Measurements from ENCODE around the gene GNA15.
"Not testable (repeated sequence)": the region's sequence is repeated elsewhere in the genome, so short reads cannot be mapped to it uniquely, and the experiment has no call there.

GNA15 gene

DNA sequence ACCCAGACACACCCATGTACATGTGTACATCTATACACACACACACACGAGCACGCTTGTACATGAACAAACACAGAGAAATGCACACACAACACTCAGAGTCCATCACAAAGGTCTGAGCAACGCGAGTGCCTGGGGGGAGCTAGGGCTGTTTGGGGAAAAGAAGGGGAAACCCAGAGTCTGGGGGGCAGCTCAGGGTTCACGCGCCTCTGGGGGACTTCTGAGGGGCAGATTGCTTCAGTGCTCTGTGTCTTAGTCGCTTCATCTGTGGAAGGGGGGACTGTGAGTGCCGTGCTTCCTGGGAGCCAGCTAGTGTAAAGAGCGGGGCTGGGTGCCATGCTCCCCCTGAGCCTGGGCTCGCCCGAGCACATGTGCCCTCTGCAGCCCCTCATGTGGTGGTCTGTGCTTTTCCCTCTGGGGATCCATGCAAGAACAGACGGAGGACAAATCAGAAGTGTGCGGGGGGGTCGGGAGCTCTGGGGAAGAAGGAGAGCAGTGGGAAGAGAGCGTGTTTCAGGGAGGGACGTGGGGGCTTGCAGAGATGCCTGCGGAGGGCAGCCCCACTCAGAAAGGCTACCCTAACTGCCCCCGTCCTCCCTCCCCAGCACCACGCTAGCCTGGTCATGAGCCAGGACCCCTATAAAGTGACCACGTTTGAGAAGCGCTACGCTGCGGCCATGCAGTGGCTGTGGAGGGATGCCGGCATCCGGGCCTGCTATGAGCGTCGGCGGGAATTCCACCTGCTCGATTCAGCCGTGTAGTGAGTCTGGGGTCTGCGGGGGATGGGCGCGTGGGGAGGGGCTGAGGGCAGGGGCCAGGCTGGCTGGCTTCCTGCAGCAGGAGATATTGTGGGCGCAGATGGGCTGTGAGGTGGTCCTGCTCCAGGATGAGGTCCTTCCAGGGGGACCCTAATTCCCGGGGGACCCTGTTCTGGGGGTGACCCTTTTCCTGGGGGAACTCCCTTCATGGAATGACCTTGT, 14.0 kb downstream of the GNA15 start:
- DNase-seq (ENCODE audit: low read depth, low spot score) = no peak

- DNase-seq (ENCODE audit: low read depth, low spot score) = no peak
Observed at GRCh38 chr19:3150739-3151329, 15.0 kb downstream of the GNA15 start.

GRCh38 chr19:3151563-3152418, 16.0 kb downstream of the GNA15 start:
- DNase-seq (ENCODE audit: low read depth, low spot score) = no peak

GRCh38 chr19:3152419-3152780, 16.6 kb downstream of the GNA15 start:
- no peak for DNase-seq (ENCODE audit: low read depth, low spot score)

GRCh38 chr19:3153286-3154230, 17.7 kb downstream of the GNA15 start:
- no peak for DNase-seq (ENCODE audit: low read depth, low spot score)

DNA sequence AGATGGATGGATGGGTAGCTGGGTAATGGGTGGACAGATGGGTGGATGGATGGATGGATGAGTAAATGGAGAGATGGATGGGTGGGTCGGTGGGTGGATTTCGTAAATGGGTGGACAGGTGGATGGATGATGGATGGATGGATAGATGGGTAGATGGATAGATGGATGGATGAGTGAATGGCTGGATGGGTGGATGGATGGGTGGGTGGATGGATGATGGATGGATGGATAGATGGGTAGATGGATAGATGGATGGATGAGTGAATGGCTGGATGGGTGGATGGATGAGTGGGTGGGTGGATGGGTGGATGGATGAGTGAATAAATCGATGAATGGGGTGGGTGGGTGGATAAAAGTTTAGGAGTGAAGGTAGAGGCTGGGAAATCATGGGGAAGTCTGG, 18.6 kb downstream of the GNA15 start:
- DNase-seq (ENCODE audit: low read depth, low spot score) = not testable (repeated sequence)

DNA sequence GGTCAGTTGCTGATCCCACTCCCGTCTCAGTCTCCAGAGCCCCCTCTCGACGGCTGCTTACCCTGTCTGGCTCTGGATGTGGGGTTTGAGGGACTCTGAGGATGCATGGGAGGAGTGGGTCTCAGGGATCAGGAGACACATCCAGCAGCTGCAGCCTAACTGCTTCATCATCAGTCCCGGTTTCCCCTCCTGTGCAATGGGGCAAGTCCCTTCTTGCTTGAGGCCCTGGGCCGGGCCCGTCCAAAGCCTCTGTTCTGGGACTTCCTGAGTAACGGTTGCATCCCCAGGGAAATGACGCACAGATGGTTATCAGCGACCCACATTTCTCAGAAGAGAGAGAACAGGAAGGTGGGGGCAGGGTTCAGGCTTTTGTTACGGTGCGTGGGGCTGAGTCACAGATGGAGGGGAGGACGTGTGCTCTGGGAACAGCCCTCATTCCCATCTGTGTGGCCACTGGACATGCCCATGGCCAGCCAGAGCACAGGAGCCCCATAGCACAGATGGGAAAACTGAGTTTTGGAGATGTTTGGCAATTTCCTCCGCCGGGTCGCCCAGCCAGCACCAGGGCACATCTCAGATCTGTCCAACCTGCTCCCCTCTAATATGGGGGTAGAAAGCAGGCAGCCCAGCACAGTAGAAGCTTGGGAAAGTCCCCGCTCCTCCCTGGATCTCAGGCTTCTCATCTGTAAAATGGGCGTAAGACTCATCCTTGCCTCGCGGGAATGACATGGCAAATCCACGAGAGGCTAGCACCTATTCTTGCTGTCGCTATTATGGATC, 19.3 kb downstream of the GNA15 start:
- peak; percentile 55 for DNase-seq (ENCODE audit: low read depth, low spot score)

GRCh38 chr19:3157096-3157845, 21.4 kb downstream of the GNA15 start:
- no peak for DNase-seq (ENCODE audit: low read depth, low spot score)

DNA sequence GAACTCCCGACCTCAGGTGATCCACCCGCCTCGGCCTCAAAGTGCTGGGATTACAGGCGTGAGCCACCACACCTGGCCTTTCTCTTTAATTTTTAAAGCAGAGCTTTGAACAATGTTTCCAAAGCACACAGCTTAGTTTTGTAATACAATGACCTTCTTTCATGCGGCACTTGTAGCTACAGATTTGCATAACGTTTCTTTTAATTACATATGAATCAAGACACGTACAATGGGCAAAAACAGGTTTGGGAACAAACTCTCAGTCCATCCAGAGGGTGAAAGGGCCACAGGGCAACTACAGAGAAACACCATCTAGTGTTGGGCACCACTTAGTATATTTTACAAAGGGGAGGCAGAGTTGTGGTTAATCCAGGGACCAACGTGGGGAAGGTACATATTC, 23.7 kb downstream of the GNA15 start:
- DNase-seq (ENCODE audit: low read depth, low spot score) = no peak

DNA sequence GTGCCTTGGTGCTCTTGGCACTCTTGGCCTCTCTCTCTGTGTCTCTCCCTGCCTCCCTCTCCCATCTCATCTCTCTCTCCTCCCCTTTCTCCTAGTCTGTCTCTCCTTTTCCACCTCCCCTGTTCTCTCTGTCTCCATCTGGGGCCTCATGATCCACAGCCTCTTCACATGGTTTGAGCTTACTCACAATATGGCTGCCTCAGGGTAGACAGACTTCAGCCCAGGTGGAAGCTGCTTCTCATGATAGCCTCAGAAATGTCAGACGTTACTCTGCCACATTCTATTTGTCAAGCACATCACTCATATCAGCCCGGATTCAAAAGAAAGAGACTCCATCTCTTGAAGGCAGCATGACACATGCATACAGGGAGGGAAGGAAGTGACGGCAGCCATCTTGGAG, 24.4 kb downstream of the GNA15 start:
- no peak for DNase-seq (ENCODE audit: low read depth, low spot score)

- no peak for DNase-seq (ENCODE audit: low read depth, low spot score)
Observed at GRCh38 chr19:3161453-3161852, 25.6 kb downstream of the GNA15 start.

GRCh38 chr19:3162418-3163229, 26.8 kb downstream of the GNA15 start:
- no peak for DNase-seq (ENCODE audit: low read depth, low spot score)

DNA sequence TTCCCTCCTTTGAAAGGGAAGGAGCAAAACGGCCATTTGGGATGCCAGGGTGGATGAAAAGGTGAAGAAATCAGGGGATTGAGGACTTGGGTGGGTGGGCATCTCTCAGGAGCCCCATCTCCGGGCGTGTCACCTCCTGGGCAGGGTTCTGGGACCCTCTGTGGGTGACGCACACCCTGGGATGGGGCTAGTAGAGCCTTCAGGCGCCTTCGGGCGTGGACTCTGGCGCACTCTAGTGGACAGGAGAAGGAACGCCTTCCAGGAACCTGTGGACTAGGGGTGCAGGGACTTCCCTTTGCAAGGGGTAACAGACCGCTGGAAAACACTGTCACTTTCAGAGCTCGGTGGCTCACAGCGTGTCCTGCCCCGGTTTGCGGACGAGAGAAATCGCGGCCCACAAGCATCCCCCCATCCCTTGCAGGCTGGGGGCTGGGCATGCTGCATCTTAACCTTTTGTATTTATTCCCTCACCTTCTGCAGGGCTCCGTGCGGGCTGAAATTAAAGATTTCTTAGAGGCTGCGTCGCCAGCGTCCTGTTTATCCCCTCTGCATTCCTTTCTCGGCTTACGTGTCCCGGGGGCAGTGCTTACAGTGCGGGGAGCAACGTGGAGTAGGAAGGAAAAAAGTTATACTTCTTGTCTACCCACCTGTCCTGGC, 27.5 kb downstream of the GNA15 start:
- peak; percentile 55 for DNase-seq (ENCODE audit: low read depth, low spot score)

- no peak for DNase-seq (ENCODE audit: low read depth, low spot score)
Observed at GRCh38 chr19:3163943-3164342, 28.1 kb downstream of the GNA15 start.

GRCh38 chr19:3167533-3168272, 31.9 kb downstream of the GNA15 start:
- DNase-seq (ENCODE audit: low read depth, low spot score) = no peak

- DNase-seq (ENCODE audit: low read depth, low spot score) = no peak
Observed at GRCh38 chr19:3171894-3172672, 36.2 kb downstream of the GNA15 start.

- not testable (repeated sequence) for DNase-seq (ENCODE audit: low read depth, low spot score)
Observed at GRCh38 chr19:3172673-3173000, 36.8 kb downstream of the GNA15 start.

Measured in activated CD4-positive, CD25-positive, alpha-beta regulatory T cell treated with anti-CD3 and anti-CD28 coated beads, Interleukin-2, amount 50 U/mL, for 16 hours (primary cell).